ENCODE results near the gene MYO1G.
"Not testable (repeated sequence)": the region's sequence is repeated elsewhere in the genome, so short reads cannot be mapped to it uniquely, and the experiment has no call there.

MYO1G gene

DNA sequence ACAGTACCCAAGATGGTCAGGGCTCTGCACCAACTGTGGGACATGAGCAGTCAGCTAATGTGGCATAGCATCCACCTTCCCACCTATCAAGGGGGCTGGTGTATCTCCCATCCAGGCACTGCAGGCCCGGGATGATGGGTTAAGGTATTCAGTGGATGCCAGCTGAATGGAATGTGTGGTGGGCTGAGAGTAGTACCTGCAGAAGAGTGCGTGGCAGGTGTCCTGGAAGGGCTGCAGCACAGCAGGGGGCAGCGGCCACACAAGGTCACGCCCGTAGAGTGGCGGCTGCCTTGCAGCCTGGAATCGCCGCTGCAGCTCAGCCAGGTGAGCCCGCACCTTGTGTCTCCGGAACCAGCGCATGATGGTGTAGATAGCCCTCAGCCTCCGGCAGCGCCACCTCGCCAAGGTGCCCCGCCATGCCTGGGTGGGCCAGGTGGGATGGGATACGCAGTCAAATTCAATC is 13.3 kb downstream of the MYO1G start:
- DNase-seq, result no peak

DNA sequence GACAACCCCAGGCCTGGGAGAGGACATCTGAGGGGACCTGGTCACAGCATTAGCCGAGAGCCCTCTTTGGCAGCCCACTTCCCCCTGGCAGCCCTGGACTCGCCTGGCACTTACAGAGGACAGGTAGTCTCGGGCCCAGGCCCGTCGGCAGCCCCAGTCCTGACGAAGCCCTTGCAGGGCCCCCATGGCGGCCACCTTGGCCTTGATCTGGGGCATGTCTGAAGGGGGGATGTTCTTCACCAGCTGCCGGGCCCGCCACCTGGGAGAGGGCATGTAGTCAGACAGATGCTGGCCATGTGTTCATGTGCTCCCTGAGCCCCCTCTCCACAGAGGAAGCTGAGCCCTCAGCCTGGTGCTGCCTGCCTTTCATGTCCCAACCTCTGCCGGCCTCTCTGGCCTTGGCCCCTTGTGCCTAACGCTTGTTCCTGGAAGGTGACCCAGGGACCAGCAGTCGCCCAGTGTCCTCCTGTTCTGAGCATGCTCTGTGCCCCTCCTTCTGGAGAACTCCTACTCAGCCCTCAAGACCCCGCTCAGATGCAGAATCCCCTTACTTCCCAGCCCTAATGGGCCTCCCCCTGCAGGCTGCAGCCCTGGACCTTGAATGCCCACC is 13.9 kb downstream of the MYO1G start:
- DNase-seq, result no peak

DNA sequence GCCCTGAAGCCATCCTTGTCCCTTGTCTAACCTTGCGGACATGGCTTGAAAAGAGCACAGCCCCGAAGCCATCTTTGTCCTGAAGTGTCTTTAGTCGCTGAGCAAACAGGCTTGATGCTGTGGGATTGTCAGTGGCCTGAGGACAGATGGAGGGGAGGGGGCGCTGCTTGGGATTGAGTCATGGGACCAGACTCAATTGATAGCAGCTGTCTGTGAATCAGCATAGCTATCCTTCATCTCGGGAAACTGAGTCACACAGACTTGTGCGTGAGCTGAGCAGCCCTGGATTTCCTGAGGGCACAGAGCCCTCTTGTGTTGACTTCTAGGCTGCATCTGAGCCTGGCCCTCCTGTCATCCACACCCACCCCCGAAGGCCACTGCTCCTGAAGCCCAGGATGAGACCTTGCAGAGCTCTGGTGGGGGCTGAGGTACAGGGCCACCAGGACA is 14.4 kb downstream of the MYO1G start:
- no peak for DNase-seq

DNA sequence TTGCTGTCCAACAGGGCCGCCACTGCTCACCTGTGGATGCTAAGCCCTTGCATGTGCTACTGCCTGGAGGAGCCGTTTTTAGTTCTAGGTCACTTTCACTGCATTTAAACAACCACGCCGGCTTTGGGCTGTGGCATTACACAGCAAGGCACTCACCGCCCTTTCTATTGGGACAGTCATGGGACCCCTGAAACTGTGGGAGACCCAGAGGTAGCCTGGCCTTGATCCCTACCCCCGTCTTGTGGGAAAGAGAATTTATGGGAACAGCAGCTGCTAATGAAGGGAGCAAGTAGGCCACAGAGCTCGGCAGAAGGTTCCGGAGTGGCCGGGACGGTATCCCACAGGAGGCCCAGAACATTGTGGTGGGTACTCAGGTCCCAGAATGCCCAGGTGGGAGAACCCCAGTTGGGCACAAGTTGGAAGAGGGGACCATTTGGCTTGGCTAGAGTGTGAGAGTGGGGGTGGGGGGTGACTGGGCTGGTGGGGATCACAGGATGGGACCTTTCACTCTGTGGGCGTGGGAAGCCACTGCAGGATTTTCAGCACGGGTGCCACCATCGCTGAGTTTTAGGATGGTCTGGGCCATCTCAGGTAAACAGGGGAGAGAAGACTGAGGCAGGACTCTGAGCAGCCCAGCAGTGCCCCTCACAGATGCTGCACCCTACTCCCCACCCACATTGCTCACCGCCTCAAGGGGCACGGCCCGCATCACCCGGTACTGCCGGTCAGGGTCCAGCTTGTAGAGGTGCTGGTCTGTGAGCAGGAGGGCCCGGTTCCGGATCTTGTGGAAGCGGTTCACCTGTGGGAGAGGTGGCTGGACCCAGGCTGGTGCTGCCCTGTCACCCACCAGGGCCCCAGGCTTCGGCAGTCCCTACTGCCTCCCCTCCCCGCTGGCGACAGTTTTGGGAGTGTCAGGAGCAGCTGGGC is 15.2 kb downstream of the MYO1G start:
- DNase-seq, result no peak

DNA sequence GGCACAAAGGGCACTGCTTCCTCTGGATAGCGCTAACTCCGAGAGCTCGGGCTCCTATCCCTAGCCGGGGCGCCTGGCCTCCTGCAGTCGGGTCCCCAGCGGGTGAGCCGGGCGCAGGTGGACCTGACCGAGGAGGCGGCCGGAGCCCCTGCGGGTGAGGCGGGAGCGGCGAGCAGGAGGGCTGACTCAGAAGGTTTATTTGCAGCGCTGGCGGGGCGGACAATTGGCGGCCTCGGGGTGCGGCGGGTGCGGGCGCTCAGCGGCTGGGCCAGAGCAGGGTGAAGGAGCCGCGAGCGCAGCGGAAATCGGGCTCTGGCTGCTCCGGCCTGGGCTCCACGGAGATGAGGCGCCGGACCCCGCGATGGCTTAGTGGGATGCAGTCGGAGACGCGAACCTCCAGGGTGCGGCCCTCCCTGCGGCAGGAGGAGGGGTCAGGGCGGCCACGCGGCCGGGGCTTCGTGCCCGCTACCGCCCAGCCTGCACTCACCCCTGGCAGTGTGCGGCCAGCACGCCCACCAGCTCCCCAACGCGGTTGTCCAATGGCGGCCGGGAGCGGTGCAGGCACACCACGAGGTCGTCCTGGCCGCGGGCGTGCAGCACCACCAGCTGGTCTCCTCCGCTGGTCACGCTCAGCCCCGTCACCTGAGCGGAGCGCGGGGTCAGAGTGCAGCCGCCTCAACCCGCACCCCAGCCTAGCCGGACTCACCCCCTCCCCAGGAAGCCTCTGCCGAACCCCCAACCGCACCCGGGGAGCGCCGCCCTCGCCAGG is 16.1 kb downstream of the MYO1G start:
- DNase-seq, result no peak

DNA sequence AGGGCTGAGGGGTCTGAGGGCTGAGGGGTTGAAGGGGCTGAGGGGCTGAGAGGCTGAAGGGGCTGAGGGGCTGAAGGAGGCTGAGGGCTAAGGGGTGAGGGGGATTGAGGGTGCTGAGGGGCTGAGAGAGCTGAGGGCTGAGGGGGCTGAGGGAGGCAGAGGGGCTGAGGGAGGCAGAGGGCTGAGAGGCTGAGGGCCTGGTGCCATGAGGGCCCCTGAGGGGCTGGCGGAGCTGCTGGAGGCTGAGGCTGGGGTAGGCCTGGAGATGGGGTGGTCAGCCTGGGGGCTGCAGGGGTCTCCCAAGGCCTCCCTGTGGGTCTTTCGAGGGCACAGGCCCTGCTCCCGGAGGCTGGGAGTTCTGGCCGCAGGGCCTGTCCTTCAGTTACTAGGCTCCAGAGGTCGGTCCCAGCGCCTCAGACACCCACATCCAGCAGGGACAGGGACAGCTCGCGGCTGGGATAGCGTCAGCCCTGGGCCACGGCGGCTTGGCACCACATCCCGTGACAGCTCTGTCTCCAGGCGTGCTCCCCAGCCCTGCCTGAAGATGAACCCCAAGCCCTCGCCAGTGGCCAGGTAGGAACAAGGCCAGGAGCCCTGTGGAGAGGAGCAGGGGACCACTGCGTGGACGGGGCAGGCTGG is 16.9 kb downstream of the MYO1G start:
- no peak for DNase-seq

DNA sequence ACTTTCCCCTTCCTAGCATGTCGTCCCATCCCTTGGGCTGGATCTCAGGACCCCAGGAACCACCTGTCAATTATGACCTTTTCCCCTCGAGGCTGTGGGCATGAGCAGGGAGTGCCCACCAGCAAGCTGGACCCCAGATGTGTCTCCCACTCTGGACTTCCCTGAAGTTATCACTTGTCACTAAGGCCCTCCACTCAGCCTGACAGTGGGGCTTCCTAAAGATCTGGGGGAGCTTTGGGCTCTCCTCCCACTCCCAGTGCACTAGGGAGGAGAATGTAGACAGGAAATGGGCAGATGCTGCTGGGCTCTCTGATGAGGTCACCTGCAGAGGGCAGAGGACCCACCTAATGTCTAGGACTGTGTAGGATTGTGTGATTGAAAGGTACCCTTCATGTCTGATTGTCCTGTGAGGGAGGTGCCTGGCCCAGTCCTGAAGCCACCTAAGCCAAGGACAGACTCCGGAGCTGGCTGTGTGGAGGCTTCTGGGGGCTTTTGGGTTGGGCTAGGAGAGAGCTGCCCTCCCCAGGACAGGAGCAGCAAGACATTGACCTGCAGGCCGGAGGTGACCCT is 18.7 kb downstream of the MYO1G start:
- no peak for DNase-seq

DNA sequence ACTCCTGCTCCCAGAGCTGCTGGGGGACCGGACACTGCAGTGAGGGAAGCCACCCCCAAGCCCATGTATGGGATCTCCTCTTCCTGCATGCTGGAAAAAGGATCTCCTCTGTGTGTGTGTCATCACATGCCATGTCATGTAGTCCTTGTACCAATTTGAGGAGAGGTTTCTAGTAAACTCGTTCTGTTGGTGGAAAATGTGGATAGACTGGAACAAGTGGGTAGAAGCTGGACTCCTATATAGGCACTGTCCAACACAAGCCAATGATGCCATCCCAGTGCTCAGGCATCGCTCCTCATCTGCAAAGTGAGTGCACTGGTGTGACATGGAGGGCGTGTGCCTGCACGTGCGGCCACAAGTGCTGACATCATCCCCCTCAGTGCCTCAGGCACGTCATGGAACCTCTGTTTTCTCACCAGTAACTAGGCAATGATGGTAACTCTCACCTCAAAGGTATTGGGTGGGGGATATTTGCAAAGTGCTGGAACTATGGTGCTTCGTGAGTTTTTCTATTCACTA is 19.3 kb downstream of the MYO1G start:
- DNase-seq, result no peak

DNA sequence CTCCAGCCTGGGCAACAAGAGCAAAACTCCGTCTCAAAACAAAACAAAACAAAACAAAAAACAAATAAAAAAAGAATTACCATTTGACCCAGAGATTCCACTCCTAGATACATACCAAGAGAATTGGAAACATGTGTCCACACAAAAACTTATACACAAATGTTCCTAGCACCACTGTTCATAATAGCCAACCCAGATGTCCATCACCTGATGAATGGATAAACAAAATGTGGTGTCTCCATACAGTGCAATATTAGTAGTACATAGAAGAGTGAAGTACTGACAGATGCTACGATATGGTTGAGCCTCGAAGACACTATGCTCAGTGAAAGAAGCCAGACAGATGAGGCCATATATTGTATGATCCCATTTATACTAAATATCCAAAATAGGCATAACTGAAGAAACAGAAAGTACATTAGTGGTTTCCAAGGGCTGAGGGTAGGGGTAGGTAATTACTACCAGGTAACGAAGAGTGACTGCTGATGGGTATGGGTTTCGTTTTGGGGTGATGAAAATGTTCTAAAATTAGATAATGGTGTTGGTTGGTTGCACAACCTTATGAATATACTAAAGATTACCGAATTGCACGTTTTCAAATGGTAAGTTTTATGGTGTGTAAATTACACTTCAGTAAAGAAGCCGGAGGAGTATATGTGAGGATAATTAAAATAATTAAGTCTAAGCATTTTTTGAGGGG is 20.0 kb downstream of the MYO1G start:
- no peak for DNase-seq

DNA sequence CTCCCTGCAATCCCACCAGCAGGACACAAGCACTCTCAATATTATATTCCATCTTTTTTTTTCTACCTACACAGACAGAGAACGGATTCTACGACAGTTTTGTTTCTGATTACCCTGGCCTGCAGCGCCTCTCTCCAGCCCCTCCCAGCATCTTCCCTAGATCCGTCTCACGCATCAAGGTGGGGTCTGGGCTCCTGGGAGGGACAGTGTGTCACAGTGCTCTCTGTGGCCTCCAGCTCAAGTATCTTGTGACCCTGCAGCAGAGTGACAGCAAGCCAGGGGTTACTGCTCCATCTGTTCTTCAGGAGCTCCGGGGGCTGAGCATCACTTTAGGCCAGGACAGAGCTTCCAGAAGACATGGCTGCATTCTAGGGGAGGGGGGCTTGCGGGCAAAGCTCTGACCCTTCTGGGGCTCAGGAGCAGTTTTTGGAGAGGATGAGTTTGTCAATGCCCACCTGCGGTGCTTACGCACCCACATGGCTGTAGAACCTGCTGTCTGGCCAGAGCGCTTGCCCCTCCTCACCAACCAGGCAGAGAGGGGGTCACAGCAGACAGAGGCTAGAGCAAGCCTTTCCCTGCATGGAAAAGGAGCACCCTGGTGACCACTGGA is 22.6 kb downstream of the MYO1G start:
- no peak for DNase-seq

DNA sequence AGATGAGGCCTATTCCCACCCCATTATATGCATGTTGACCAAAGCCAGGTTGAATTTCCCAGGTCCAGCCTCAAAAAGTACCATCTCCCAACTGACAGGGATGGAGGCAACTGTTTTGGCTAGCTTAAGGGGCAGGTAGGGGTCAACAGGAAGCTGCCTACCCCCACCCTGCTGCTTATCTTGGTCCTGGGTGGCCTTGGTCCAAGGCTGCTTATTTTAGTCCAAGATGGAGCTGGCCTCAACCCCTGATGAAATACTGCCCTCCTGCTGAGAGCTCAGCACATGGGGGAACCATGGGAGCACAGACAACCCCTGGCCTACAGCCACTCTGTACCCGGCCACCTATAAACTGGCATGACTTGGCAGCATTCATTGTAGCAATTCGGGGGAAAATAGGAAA is 23.1 kb downstream of the MYO1G start:
- DNase-seq, result no peak

DNA sequence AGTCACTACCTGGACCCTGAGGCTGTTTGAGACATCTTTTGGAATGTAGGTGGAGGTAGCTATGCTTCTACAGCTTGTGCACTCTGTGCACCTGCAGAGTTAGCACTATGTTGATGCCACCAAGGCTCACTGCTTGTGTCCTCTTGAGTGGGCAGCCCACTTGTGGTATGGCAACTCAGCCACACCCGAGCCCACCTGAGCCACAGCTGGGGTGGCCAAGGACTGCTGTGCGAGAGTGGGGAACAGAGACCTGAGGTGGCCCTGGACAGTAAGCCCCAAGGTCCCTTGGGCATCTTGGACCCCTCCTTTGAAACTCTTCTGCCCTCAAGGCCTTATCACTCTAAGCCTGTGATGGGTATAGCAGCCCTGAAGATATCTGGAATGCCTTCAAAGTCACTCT is 25.7 kb downstream of the MYO1G start:
- DNase-seq, result no peak

DNA sequence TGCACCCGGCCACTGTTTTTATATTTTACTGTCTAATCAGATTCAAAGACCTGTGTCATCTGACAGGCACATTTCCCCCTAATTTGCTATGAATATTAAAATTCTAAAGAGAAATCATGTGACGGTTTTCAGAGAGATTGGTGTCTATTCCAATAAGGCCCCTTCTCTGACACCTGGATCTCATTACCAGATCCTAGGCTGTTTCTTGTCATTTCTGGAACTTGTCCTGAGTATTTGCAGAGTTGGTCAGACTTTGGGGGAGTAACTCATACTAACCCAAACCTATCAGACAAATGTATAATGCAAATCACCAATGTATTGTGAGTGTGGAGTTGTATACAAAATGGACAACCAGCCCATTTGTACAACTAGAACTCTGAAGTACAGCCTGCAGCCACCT is 29.5 kb downstream of the MYO1G start:
- DNase-seq, result no peak

DNA sequence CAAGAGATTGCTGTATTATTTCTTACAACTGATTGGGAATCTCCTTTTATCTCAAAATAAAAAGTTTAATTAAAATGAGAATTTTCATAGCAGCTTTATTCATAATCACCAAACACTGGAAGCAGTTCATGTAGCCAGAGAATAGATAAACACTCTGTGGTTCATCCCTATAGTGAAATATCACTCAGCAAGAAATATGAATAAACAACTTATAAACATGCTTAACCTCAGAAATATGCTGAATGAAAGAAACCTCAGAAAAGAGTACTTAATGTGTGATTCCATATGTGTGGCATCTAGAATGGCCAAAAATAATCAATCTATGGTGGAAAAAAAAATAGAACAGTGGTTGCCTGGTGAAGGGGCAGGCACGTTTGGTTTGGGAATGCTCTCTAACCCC is 33.3 kb downstream of the MYO1G start:
- no peak for DNase-seq

DNA sequence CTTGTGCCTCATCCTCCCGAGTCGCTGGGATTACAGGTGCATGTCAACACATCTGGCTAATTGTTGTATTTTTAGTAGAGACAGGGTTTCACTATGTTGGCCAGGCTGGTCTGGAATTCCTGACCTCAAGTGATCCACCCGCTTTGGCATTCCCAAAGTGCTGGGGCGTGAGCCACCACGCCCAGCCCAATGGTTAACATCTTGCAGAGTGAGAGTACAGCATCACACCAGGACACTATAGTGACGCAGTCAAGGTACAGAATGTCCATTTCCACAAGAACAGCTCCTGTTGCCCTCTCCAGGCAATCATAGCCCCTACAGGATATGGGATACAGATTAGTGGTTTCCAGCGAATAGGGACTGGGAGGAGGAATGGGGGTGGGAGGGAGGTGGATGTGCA is 34.0 kb downstream of the MYO1G start:
- no peak for DNase-seq

DNA sequence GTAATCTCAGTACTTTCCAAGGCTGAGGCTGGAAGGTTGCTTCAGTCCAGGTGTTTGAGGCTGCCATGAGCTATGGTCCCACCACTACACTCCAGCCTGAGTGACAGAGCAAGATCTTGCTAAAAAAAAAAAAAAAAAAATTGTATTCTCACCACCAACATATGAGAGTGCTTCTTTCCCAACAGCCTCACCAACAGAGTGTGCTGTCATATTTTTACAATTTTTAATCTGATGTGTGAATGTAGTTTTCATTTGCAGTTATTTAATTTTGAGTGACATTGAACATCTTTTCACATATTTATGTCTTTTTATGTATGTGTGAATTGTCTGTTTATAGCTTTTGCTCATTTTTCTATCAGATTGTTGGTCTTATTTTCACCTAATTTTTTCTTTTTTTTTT is 35.2 kb downstream of the MYO1G start:
- DNase-seq, result no peak

DNA sequence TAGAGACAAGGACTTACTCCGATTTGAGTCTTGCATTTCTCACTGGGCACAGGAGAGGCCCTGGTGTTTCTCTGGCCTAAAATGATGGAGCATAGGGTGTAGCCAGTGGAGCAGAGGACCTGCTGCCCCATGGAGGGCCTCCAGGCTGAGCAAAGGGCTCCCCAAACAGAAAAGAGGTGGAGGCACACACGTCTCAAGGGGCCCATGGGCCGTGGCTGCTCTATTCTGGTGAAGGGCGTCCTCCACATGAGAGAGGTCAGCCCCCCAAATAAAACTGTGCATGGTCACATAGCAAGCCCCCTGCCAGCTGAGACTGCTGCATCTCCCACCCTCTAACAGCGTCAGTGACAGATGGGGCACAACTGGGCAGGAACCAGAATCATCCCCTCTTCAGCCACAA is 41.4 kb downstream of the MYO1G start:
- DNase-seq, result no peak

DNA sequence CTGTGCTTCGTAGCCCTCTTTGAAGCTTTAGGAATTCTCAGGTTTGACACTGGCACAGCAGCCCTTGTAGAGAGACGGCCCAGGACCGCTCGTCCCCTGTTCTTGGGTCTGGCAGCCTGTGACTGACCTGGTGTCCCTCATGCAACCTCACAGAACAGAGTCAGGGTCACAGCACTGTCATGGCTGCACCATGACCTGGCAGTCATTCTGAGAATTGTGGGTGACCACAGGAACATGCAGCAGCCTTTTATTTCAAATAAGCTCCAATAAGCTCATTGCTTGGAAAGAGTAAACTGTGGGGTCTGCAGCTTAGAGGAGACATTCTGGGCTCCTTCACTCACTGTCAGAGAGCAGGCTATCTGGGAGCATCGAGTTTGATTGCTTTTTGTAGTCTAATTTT is 42.5 kb downstream of the MYO1G start:
- no peak for DNase-seq

DNA sequence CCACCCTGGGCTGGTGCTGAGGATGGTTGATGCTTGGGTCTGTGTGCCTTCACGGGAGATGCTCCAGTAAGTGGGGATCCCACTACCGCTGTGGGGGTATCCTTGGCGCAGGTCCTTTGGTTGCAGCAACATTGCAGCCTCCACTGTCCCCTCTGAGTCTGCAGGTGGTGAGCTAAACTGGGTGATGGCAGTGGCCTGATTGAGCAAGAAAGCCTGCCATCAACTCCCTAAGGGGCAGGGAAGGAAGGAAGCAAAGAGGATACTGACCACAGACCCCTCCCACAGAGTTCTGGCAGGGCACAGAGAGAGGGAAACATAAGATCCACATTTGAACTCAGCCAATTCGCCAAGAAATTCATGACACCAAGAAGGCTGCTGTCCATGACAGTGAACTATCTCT is 43.2 kb downstream of the MYO1G start:
- no peak for DNase-seq

DNA sequence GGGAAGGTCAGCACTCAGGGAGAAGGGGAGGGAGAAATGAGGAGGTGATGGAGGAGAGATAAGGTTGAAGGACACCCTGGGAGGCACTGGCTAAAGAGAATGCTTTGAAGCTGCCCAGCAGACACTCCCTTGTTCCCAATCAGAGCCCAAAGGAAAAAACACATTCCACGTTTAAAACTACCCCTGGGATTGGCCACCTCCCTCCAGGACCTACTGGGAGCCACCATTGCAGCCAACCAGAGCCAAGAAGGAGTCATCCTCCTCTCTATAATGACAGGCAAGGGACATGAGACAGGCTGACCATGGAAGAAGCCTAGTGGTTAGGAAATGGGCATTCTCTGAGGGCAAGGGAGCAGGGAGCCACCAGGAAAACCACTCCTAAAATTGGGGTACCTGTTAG is 43.8 kb downstream of the MYO1G start:
- DNase-seq, result no peak

DNA sequence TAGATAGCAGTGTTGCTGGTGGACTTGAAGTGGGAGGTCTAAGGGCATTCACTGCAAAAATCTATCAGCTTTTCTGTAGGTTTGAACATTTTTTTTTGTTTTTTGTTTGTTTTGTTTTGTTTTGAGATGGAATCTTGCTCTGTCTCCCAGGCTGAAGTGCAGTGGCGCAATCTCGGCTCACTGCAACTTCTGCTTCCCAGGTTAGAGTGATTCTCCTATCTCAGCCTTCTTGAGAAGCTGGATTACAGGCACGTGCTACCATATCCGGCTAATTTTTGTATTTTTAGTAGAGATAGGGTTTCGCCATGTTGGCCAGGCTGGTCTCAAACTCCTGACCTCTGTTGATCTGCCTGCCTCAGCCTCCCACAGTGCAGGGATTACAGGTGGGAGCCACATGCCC is 44.3 kb downstream of the MYO1G start:
- not testable (repeated sequence) for DNase-seq

Measured in NCI-H524 treated with DMSO at 0.1 percent for 48 hours (cell line).